ENCODE results near the gene FOS.
"Not testable (repeated sequence)": the region's sequence is repeated elsewhere in the genome, so short reads cannot be mapped to it uniquely, and the experiment has no call there.

The FOS gene

DNA sequence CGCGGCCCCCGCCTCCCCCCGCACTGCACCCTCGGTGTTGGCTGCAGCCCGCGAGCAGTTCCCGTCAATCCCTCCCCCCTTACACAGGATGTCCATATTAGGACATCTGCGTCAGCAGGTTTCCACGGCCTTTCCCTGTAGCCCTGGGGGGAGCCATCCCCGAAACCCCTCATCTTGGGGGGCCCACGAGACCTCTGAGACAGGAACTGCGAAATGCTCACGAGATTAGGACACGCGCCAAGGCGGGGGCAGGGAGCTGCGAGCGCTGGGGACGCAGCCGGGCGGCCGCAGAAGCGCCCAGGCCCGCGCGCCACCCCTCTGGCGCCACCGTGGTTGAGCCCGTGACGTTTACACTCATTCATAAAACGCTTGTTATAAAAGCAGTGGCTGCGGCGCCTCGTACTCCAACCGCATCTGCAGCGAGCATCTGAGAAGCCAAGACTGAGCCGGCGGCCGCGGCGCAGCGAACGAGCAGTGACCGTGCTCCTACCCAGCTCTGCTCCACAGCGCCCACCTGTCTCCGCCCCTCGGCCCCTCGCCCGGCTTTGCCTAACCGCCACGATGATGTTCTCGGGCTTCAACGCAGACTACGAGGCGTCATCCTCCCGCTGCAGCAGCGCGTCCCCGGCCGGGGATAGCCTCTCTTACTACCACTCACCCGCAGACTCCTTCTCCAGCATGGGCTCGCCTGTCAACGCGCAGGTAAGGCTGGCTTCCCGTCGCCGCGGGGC, at the start of gene FOS:
Gene FOS (plus strand): TSS at position 407 of the 731 bp plus-strand sequence. CDS start 155 bp downstream, at position 562.
- Mint-ChIP-seq H3K27ac (ENCODE audit: low read depth) (peak within 1 kb of the TSS; percentile 98), H3K36me3 (ENCODE audit: insufficient read depth) (peaks cover 71% of the 10 kb centered on the region), H3K27me3 (peaks cover 31% of the 10 kb centered on the region), H3K4me1 (peaks cover 61% of the 10 kb centered on the region), H3K4me3 (peak within 1 kb of the TSS; percentile 95), H3K9me3 (no peaks in the 10 kb centered on the region)
- peak; percentile 95 for DNase-seq (ENCODE audit: low spot score in 2 of 2)
- peak; percentile 61 for ATAC-seq (replicated peaks; ENCODE audit: extremely low read depth, poor library complexity, severe bottlenecking)

DNA sequence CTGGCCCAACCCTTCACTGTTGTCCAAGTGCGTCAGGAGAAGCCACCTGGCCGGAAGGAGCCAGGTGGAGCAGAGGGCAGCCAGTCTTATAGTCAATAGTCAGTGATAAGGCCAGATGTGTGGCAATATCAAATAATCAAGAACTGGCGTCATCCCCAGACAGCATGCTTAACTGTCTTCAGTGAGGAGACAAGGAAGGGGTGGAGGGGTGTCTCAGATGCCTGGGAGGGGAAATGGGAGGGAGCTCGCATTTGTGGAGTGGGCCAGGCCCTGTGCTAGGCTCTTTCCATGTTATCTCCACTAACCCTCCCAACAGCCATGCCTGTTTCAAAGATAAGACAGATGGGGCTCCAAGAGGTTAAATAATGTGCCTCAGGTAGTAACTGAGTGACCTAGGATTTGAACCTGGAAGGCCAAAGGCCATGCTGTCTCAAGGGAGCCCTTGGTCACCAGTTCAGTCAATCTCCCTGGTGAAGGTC, 48.9 kb upstream of the FOS start:
- no peak for ATAC-seq (replicated peaks; ENCODE audit: extremely low read depth, poor library complexity, severe bottlenecking)
- no peak for DNase-seq (ENCODE audit: low spot score in 2 of 2)
- Mint-ChIP-seq H3K4me1 (peaks cover 67% of the 10 kb centered on the region), H3K27ac (ENCODE audit: low read depth) (peak overlapping the region; percentile 90), H3K4me3 (peak overlapping the region; percentile 55), H3K9me3 (no peaks in the 10 kb centered on the region), H3K27me3 (no peaks in the 10 kb centered on the region), H3K36me3 (ENCODE audit: insufficient read depth) (peaks cover 9% of the 10 kb centered on the region)

DNA sequence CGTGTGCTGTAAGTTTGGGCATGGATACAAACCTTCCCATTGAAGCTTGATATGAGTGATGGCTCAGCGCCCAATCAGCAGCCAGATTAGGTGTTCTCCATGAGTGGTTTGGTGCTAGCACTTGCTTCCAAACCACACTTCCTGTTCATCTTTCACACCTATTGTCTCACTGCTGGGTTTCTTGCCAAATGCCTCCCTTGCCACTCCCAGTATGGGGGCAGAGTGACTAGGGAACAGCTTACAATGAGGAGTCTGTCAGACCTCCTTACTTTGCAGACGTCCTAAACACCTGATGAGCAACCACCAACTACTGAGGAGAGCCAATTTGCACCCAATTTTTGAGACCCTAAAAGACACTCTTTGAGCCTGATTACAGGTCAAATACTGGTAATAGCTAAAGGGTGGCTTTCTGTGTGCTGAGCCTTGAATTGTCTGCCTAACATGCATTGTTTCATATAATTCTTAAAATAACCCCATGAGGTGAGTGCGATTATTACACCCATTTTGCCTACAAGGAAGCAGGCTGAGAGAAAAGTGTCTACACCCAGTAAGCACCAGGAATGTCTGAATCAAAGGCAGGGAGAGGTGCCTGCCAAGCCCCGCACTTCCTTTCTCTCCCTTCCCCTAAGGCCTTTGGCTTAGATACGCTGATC, 48.4 kb upstream of the FOS start:
- Mint-ChIP-seq H3K36me3 (ENCODE audit: insufficient read depth) (peaks cover 9% of the 10 kb centered on the region), H3K4me3 (peak overlapping the region; percentile 55), H3K27me3 (no peaks in the 10 kb centered on the region), H3K9me3 (no peaks in the 10 kb centered on the region), H3K27ac (ENCODE audit: low read depth) (peak overlapping the region; percentile 90), H3K4me1 (peaks cover 68% of the 10 kb centered on the region)
- DNase-seq (ENCODE audit: low spot score in 2 of 2), result peak; percentile 30 to 69
- ATAC-seq (replicated peaks; ENCODE audit: extremely low read depth, poor library complexity, severe bottlenecking), result peak; percentile 80

DNA sequence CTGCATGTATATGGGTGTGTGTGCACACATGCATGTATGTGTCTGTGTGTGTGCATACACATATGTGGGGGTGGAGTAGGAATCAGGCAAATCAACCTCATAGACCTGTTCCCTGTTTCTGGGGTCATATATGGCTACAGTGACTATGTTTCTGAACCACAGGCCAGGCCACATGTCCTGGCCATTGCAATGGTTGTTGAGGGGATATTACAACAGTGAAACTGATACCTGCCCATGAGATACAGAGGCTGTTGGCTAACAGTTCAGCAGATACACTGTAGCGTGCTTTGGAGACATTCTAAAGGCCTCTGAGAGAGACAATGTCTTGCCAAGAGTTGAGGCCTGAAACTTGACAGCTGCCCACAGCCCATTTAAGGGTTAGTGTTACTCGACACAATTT, 47.3 kb upstream of the FOS start:
- peak overlapping the region; percentile 90 for H3K27ac Mint-ChIP-seq (ENCODE audit: low read depth)
- H3K9me3 Mint-ChIP-seq, result no peaks in the 10 kb centered on the region
- no peak for DNase-seq (ENCODE audit: low spot score in 2 of 2)
- H3K36me3 Mint-ChIP-seq (ENCODE audit: insufficient read depth), result peaks cover 9% of the 10 kb centered on the region
- ATAC-seq (replicated peaks; ENCODE audit: extremely low read depth, poor library complexity, severe bottlenecking), result no peak
- no peaks in the 10 kb centered on the region for H3K27me3 Mint-ChIP-seq
- peaks cover 68% of the 10 kb centered on the region for H3K4me1 Mint-ChIP-seq
- H3K4me3 Mint-ChIP-seq, result peak overlapping the region; percentile 55

DNA sequence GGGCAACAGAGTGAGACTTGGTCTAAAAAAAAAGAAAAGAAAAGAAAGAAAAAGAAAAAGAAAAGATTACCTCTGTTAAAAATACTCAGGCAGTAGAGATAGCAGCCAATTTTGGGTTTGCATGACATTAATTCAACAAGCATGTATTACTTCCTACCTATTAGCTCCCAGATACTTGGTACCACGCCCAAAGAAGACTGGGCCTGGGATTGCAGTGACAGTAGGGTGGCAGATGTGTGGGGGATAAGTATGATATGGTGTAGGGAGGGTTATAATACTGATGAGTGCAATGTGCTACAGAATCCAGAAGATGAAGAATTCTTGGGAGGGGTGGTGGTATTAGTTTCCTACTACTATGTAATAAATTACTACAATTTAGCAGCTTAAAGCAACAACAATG, 46.4 kb upstream of the FOS start:
- ATAC-seq (replicated peaks; ENCODE audit: extremely low read depth, poor library complexity, severe bottlenecking), result no peak
- Mint-ChIP-seq H3K4me3 (no peak overlapping the region), H3K4me1 (peaks cover 61% of the 10 kb centered on the region), H3K27me3 (no peaks in the 10 kb centered on the region), H3K27ac (ENCODE audit: low read depth) (peak overlapping the region; percentile 85), H3K36me3 (ENCODE audit: insufficient read depth) (peaks cover 9% of the 10 kb centered on the region), H3K9me3 (no peaks in the 10 kb centered on the region)
- no peak for DNase-seq (ENCODE audit: low spot score in 2 of 2)

DNA sequence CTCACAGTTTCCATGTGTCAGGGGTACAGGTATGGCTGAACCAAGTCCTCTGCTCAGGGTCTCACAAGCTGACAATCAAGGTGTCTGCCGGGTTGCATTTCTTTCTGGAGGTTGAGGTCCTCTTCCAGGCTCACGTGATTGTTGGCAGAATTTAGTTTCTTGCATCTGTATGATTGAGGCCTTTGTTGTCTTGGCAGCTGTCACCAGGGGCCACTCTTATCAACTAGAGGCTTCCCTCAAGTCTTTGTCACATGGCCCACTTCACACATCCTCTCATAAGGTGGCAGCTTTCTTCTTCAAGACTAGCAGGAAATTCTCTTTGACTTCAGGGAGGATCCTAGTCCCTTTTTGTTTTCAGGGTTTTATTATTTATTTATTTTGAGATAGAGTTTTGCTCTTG, 46.0 kb upstream of the FOS start:
- DNase-seq (ENCODE audit: low spot score in 2 of 2) (peak in 1 of 2 donors; percentile 68), ATAC-seq (replicated peaks; ENCODE audit: extremely low read depth, poor library complexity, severe bottlenecking) (peak; percentile 87)
- Mint-ChIP-seq H3K4me3 (no peak overlapping the region), H3K27ac (ENCODE audit: low read depth) (peak overlapping the region; percentile 85), H3K9me3 (no peaks in the 10 kb centered on the region), H3K4me1 (peaks cover 57% of the 10 kb centered on the region), H3K27me3 (no peaks in the 10 kb centered on the region), H3K36me3 (ENCODE audit: insufficient read depth) (peaks cover 9% of the 10 kb centered on the region)

DNA sequence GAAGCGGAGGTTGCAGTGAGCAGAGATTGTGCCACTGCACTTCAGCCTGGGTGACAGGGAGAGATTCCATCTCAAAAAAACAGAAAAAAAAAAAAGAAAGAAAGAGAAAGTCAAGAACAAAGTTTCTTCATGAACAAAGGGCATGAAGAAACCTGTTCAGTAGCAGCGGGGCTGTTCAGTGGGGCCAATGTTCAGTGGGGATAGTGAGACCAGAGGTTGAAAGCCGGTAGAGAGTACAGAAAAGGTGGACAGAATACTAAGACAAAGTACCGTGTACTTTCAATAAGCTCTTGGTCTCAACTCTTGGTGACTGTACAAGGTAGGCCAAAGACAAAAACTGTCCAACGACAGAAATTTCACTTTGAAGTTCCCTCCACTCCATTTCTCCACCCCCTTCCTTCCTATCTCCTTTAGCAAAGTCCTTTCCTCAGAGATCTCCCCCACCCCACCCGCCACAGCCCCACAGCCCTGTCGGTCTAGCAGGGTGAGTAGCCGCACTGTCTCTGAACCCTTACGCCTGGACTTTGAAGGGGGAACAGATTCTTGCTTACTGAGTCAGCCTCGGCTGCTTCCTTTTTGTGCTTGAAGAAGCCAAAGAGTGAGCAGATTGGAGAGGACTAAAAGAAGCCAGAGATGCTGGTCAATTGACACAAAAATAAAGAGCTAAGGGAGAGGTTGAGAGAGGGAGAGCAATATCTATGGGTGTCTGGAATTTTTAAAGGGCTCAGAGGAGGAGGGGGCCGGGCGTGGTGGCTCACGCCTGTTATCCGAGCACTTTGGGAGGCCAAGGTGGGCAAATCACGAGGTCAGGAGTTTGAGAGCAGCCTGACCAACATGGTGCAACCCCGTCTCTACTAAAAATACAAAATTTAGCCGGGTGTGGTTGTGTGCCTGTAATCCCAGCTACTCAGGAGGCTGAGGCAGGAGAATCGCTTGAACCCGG, 44.2 kb upstream of the FOS start:
- Mint-ChIP-seq H3K4me3 (no peak overlapping the region), H3K36me3 (ENCODE audit: insufficient read depth) (peaks cover 4% of the 10 kb centered on the region), H3K9me3 (no peaks in the 10 kb centered on the region), H3K27me3 (no peaks in the 10 kb centered on the region), H3K27ac (ENCODE audit: low read depth) (peak overlapping the region; percentile 6), H3K4me1 (peaks cover 38% of the 10 kb centered on the region)
- ATAC-seq (replicated peaks; ENCODE audit: extremely low read depth, poor library complexity, severe bottlenecking) (no peak), DNase-seq (ENCODE audit: low spot score in 2 of 2) (no peak)

DNA sequence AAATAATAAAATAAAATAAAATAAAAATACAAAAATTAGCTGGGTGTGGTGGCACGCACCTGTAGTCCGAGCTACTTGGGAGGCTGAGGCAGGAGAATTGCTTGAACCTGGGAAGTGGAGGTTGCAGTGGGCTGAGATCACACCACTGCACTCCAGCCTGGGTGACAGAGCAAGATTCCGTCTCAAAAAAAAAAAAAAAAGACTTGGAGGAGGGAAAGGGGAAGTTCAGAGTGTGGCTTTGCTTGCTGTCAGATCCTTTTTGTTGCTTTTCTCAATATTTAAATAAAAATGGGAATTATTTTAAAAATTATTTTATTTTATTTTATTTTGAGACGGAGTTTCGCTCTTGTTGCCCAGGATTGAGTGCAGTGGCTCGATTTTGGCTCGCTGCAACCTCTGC, 43.4 kb upstream of the FOS start:
- ATAC-seq (replicated peaks; ENCODE audit: extremely low read depth, poor library complexity, severe bottlenecking); H3K4me3 Mint-ChIP-seq: not testable (repeated sequence)

DNA sequence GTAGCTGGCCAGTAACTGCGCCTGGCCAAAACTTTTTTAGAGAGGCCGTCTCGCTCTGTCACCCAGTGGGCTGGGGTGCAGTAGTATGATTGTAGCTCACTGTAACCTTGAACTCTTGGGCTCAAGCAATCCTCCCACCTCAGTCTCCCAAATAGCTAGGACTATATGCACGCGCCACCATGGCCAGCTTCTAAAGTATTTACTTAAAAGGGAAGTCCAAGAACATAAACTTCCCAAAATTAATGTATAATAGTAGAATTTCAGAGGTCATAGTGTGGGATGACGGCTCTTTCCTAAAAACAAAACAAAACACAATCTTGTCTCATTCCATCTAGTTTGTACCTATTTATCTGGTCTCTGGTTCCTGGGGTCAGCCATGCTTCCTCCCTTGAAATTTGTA, 42.2 kb upstream of the FOS start:
- H3K36me3 Mint-ChIP-seq (ENCODE audit: insufficient read depth), result peaks cover 3% of the 10 kb centered on the region
- no peak overlapping the region for H3K4me3 Mint-ChIP-seq
- H3K27ac Mint-ChIP-seq (ENCODE audit: low read depth), result no peak overlapping the region
- no peaks in the 10 kb centered on the region for H3K9me3 Mint-ChIP-seq
- no peak for ATAC-seq (replicated peaks; ENCODE audit: extremely low read depth, poor library complexity, severe bottlenecking)
- no peak for DNase-seq (ENCODE audit: low spot score in 2 of 2)
- no peaks in the 10 kb centered on the region for H3K27me3 Mint-ChIP-seq
- H3K4me1 Mint-ChIP-seq, result peaks cover 19% of the 10 kb centered on the region

More for the DNA sequence above, 43.4 kb upstream of the FOS start:
- not testable (repeated sequence) for H3K27me3 Mint-ChIP-seq; H3K9me3 Mint-ChIP-seq; H3K36me3 Mint-ChIP-seq (ENCODE audit: insufficient read depth); DNase-seq (ENCODE audit: low spot score in 2 of 2); H3K27ac Mint-ChIP-seq (ENCODE audit: low read depth)
- H3K4me1 Mint-ChIP-seq, result peaks cover 31% of the 10 kb centered on the region

DNA sequence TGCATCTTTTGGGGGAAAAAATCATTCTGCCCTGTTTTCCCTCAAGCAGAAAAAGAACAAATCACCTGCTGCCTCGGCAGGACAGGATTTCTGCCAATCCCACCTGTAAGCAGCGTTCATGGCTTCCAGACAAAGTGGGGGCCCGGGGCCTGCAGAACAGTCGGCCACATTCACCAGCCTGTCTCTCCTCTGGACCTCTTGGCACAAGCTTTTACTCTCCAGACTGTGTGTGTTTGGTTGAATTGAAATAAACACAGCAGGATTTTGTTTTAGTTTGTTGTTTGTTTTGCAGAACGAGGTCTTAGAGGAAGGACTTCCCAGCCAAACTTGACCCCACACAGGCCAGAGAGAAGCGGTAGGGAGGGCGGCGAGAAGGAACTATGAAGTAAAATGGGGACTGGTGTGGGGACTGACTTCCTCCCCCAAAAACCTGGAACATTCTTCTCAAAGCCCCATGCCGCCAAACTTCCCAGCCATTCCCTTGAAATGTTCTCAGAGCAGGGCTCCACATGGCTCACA, 41.7 kb upstream of the FOS start:
- no peak overlapping the region for H3K27ac Mint-ChIP-seq (ENCODE audit: low read depth)
- no peaks in the 10 kb centered on the region for H3K9me3 Mint-ChIP-seq
- no peaks in the 10 kb centered on the region for H3K27me3 Mint-ChIP-seq
- no peak overlapping the region for H3K4me3 Mint-ChIP-seq
- H3K4me1 Mint-ChIP-seq, result peaks cover 16% of the 10 kb centered on the region
- peaks cover 3% of the 10 kb centered on the region for H3K36me3 Mint-ChIP-seq (ENCODE audit: insufficient read depth)
- DNase-seq (ENCODE audit: low spot score in 2 of 2) (no peak), ATAC-seq (replicated peaks; ENCODE audit: extremely low read depth, poor library complexity, severe bottlenecking) (no peak)

DNA sequence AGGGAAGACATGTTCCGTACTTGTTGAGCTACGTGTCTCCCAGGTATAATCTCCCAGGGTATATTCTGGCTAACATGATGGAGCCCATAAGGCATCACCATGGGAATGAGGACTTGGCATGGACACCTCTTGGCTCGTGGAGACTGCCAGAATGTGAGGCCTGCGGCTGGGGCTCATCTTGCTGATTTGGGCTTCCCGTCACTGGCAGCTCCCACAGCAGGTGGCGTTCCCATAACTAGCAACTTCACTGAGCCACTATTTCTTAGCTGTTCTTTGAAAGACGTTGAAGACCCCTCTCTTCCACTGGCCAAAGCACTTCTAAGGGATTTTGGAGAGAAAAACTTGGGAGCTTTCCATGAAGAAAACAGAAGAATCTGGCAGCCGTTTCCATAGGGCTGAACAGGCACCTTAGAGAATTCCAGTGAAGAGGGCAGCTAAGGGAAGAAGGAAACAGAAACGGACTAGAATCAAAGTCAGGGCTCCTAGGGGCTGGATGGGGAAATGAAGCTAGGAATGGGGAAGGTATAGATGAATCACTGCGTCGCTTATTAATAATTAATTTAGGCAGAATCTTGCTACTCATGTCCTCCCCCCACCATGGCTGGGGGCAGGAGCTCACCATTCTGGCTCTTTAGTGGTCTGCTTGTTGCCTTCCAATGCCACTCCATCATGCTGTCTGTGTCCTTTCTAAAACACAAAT, 39.7 kb upstream of the FOS start:
- Mint-ChIP-seq H3K9me3 (no peaks in the 10 kb centered on the region), H3K4me3 (no peak overlapping the region), H3K4me1 (peaks cover 6% of the 10 kb centered on the region)

DNA sequence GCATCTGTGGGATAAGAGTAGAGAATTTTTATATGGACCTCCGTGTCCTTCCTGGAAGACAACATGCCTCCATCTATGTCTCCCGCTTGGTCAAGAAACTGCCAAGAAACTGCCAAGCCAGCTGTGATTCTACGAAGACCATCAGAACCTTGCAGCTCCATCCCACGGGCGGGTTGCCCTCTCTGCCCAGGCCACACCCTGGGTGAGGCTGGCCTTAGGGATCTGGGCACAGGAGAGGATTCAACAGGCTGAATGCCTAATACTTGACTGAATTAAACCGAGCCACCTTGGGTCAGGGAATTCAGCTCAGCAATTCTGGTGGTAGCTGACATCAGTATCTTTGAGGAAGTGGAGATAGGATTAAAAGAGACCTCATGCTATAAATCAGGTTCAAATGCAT, 37.8 kb upstream of the FOS start:
- ATAC-seq (replicated peaks; ENCODE audit: extremely low read depth, poor library complexity, severe bottlenecking), result no peak
- no peaks in the 10 kb centered on the region for H3K36me3 Mint-ChIP-seq (ENCODE audit: insufficient read depth)
- no peak for DNase-seq (ENCODE audit: low spot score in 2 of 2)

More for the DNA sequence above, 39.7 kb upstream of the FOS start:
- ATAC-seq (replicated peaks; ENCODE audit: extremely low read depth, poor library complexity, severe bottlenecking) (no peak), DNase-seq (ENCODE audit: low spot score in 2 of 2) (no peak)
- Mint-ChIP-seq H3K36me3 (ENCODE audit: insufficient read depth) (peaks cover 3% of the 10 kb centered on the region), H3K27ac (ENCODE audit: low read depth) (peak overlapping the region; percentile 27), H3K27me3 (no peaks in the 10 kb centered on the region)

More for the DNA sequence above, 37.8 kb upstream of the FOS start:
- Mint-ChIP-seq H3K27ac (ENCODE audit: low read depth) (no peak overlapping the region), H3K4me1 (peaks cover under 1% of the 10 kb centered on the region), H3K27me3 (no peaks in the 10 kb centered on the region), H3K4me3 (no peak overlapping the region), H3K9me3 (no peaks in the 10 kb centered on the region)
